MV-4-11 (cell line): Measurements from ENCODE around the gene GPR160.
"Not testable (repeated sequence)": the region's sequence is repeated elsewhere in the genome, so short reads cannot be mapped to it uniquely, and the experiment has no call there.

Source experiments
- DNase-seq: peaks from one replicate; lab custom pipeline; 2025; lab: John Stamatoyannopoulos, UW

GPR160 gene

GRCh38 chr3:170037463-170038433, at the start of gene GPR160:
GPR160 (plus strand) TSS chr3:170037995; CDS start chr3:170083973, 45,978 bp downstream.
- DNase-seq: peak; percentile 79

- no peak for DNase-seq
Observed at GRCh38 chr3:169990431-169990830, 47.4 kb upstream of the GPR160 start.

GRCh38 chr3:169992156-169992555, 45.6 kb upstream of the GPR160 start:
- no peak for DNase-seq

GRCh38 chr3:169992781-169993180, 45.0 kb upstream of the GPR160 start:
- peak; percentile 41 for DNase-seq

GRCh38 chr3:169993761-169994160, 44.0 kb upstream of the GPR160 start:
- DNase-seq: no peak

- DNase-seq: no peak
Observed at GRCh38 chr3:169996063-169996462, 41.7 kb upstream of the GPR160 start.

GRCh38 chr3:169998668-169999131, 39.1 kb upstream of the GPR160 start:
- peak; percentile 55 for DNase-seq

- no peak for DNase-seq
Observed at GRCh38 chr3:169999433-169999832, 38.4 kb upstream of the GPR160 start.

GRCh38 chr3:170000051-170000450, 37.7 kb upstream of the GPR160 start:
- no peak for DNase-seq

GRCh38 chr3:170002231-170002630, 35.6 kb upstream of the GPR160 start:
- no peak for DNase-seq

- DNase-seq: peak; percentile 51
Observed at GRCh38 chr3:170002879-170003278, 34.9 kb upstream of the GPR160 start.

GRCh38 chr3:170003881-170004356, 33.9 kb upstream of the GPR160 start:
- DNase-seq: no peak

GRCh38 chr3:170007031-170007663, 30.6 kb upstream of the GPR160 start:
- DNase-seq: peak; percentile 89

GRCh38 chr3:170010498-170010897, 27.3 kb upstream of the GPR160 start:
- DNase-seq: no peak

GRCh38 chr3:170012683-170013400, 25.0 kb upstream of the GPR160 start:
- no peak for DNase-seq

- no peak for DNase-seq
Observed at GRCh38 chr3:170016057-170016456, 21.7 kb upstream of the GPR160 start.

GRCh38 chr3:170019306-170019705, 18.5 kb upstream of the GPR160 start:
- not testable (repeated sequence) for DNase-seq

GRCh38 chr3:170021083-170021482, 16.7 kb upstream of the GPR160 start:
- peak; percentile 34 for DNase-seq

GRCh38 chr3:170022336-170022735, 15.5 kb upstream of the GPR160 start:
- no peak for DNase-seq

- DNase-seq: no peak
Observed at GRCh38 chr3:170023165-170023564, 14.6 kb upstream of the GPR160 start.

GRCh38 chr3:170024581-170024980, 13.2 kb upstream of the GPR160 start:
- DNase-seq: peak; percentile 44
